ENCODE results near the gene INPP5F.

Gene INPP5F

DNA sequence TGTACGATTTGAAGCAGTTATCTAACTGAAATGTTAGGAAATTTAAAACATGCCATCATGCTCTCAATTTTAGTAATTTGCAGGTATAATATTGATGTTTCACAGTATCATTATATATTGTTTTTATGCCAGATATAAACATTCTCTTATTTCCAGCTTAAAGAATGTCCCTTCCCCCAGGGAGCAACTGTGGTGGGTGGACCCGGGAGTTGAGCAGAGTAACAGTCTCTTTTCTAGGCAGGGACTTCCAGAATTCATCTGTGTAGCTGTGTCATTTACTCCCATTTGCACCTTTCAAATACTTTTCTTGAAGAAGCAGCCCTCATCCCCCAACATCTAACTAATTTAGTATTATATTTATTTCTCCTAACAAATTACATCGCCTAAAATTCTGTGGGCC is 9.6 kb downstream of the INPP5F start:
- no peaks in the 10 kb centered on the region for H3K36me3 ChIP-seq (ENCODE audit: control insufficient read depth, insufficient read depth, low read length)
- no peaks in the 10 kb centered on the region for H3K9me3 ChIP-seq (ENCODE audit: control insufficient read depth, low read length)
- H3K4me1 ChIP-seq (ENCODE audit: control insufficient read depth, insufficient read depth, low read length): peaks cover 32% of the 10 kb centered on the region
- no peak overlapping the region for H3K9ac ChIP-seq (ENCODE audit: low read length)
- no peak overlapping the region for H3K4me3 ChIP-seq (ENCODE audit: low read length)
- no peaks in the 10 kb centered on the region for H3K27me3 ChIP-seq (ENCODE audit: control insufficient read depth, insufficient read depth, low read length)

DNA sequence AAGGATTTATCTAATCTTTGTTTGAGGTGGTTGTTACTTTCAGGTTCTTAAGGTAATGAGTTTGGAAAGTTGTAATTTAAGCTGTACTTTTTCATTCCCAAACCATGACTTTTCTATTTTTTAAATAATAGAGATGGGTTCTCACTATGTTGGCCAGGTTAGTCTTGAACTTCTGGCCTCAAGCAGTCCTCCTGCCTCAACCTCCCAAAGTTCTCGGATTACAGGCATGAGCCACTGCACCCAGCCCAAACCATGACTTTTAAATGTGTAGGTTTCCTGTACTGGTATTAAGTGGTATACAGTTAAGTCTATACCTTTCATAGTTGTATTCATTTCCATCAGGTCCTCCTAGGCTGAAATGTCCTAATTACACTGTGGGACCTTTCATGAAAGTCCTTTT is 10.4 kb downstream of the INPP5F start:
- Histone ChIP-seq H3K36me3 (ENCODE audit: control insufficient read depth, insufficient read depth, low read length) (no peaks in the 10 kb centered on the region), H3K4me3 (ENCODE audit: low read length) (no peak overlapping the region), H3K27me3 (ENCODE audit: control insufficient read depth, insufficient read depth, low read length) (no peaks in the 10 kb centered on the region), H3K4me1 (ENCODE audit: control insufficient read depth, insufficient read depth, low read length) (peaks cover 32% of the 10 kb centered on the region), H3K9me3 (ENCODE audit: control insufficient read depth, low read length) (no peaks in the 10 kb centered on the region), H3K9ac (ENCODE audit: low read length) (no peak overlapping the region)

DNA sequence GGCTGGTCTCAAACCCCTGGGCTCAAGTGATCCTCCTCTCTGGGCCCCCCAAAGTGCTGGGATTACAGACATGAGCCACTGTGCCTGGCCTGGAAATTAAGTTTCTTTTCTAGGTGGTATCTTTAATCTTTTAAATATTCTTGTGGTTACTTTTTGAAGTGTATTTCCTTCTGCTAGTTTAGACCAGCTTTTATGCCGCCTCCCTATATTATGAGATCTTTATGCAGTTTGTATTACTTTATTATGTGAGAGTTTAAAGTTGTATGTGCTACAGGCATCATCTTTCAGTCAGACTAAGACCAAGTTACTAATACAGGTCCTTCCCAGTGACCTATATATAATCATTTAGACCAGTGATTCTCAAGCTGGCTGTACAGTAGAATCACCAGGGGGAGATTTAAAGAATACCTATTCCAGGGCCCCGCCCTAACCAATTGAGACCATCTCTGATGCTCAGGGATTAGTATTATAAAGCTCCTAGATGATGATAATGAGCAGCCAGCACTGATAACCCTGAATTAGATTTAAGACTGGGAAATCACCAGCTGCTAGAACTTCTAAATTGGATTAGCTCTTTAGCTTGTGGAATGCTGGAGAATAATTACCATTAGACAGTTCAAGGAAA is 11.3 kb downstream of the INPP5F start:
- H3K4me1 ChIP-seq (ENCODE audit: control insufficient read depth, insufficient read depth, low read length): peaks cover 32% of the 10 kb centered on the region
- no peaks in the 10 kb centered on the region for H3K27me3 ChIP-seq (ENCODE audit: control insufficient read depth, insufficient read depth, low read length)
- H3K9me3 ChIP-seq (ENCODE audit: control insufficient read depth, low read length): no peaks in the 10 kb centered on the region
- no peak overlapping the region for H3K4me3 ChIP-seq (ENCODE audit: low read length)
- no peaks in the 10 kb centered on the region for H3K36me3 ChIP-seq (ENCODE audit: control insufficient read depth, insufficient read depth, low read length)
- no peak overlapping the region for H3K9ac ChIP-seq (ENCODE audit: low read length)

DNA sequence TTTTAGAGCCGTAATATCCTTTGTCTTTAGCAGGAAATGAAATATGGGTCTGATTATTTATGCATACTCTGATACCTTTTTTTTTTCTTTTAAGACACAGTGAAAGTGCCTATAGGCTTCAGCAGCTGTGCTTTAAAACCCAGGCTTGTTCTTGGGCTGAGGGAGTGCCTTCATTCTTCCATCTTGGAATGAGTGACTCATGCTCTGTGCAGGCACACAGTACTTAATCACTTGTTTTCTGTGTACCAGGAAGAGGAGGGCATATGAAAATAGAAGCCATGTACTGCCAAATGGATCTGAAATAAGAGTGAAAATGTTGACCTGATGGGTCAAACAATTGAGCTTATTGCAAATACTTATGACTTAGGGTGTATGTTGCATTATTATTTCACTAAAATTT is 12.0 kb downstream of the INPP5F start:
- no peak overlapping the region for H3K9ac ChIP-seq (ENCODE audit: low read length)
- H3K27me3 ChIP-seq (ENCODE audit: control insufficient read depth, insufficient read depth, low read length): no peaks in the 10 kb centered on the region
- no peaks in the 10 kb centered on the region for H3K9me3 ChIP-seq (ENCODE audit: control insufficient read depth, low read length)
- H3K4me3 ChIP-seq (ENCODE audit: low read length): no peak overlapping the region
- peaks cover 32% of the 10 kb centered on the region for H3K4me1 ChIP-seq (ENCODE audit: control insufficient read depth, insufficient read depth, low read length)
- no peaks in the 10 kb centered on the region for H3K36me3 ChIP-seq (ENCODE audit: control insufficient read depth, insufficient read depth, low read length)

DNA sequence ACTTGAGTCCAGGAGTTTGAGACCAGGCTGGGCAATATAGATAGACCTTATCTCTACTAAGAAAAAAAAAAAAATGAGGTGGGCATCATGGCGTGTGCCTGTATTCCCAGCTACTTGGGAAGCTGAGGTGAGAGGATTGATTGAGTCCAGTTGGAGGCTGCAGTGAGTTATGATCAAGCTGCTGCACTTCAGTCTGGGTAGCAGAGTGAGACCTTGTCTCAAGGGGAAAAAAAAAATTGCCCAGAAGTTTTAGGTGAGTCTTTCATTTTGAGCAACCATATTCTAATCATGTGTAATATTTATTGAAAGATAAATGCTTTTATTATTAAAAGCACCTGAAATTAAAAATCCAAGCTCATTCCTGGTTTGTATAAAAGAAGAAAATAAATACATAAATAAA is 13.1 kb downstream of the INPP5F start:
- no peaks in the 10 kb centered on the region for H3K36me3 ChIP-seq (ENCODE audit: control insufficient read depth, insufficient read depth, low read length)
- no peak overlapping the region for H3K4me3 ChIP-seq (ENCODE audit: low read length)
- no peak overlapping the region for H3K9ac ChIP-seq (ENCODE audit: low read length)
- no peaks in the 10 kb centered on the region for H3K9me3 ChIP-seq (ENCODE audit: control insufficient read depth, low read length)
- peaks cover 25% of the 10 kb centered on the region for H3K4me1 ChIP-seq (ENCODE audit: control insufficient read depth, insufficient read depth, low read length)
- no peaks in the 10 kb centered on the region for H3K27me3 ChIP-seq (ENCODE audit: control insufficient read depth, insufficient read depth, low read length)

DNA sequence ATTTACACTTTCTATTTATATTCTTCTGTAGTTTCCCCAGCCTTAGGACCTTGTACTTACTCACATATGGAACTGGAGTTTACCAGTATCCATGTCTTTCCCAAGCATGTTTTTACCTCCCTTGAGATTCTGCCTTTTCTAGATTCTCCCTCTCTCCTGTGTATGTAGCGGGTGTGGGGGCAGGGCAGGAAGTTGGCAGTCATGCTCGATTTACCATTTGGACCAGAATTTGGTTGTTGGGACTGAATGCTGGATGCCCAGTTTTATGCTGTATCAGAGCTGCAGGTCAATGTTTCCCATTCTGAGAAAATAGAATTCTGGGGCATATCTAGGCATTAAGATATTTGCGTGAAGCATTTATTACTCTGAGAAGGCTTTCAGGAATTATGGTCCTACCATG is 14.2 kb downstream of the INPP5F start:
- Histone ChIP-seq H3K27me3 (ENCODE audit: control insufficient read depth, insufficient read depth, low read length) (no peaks in the 10 kb centered on the region), H3K36me3 (ENCODE audit: control insufficient read depth, insufficient read depth, low read length) (no peaks in the 10 kb centered on the region), H3K4me3 (ENCODE audit: low read length) (no peak overlapping the region), H3K9me3 (ENCODE audit: control insufficient read depth, low read length) (no peaks in the 10 kb centered on the region), H3K4me1 (ENCODE audit: control insufficient read depth, insufficient read depth, low read length) (peaks cover 17% of the 10 kb centered on the region), H3K9ac (ENCODE audit: low read length) (no peak overlapping the region)

DNA sequence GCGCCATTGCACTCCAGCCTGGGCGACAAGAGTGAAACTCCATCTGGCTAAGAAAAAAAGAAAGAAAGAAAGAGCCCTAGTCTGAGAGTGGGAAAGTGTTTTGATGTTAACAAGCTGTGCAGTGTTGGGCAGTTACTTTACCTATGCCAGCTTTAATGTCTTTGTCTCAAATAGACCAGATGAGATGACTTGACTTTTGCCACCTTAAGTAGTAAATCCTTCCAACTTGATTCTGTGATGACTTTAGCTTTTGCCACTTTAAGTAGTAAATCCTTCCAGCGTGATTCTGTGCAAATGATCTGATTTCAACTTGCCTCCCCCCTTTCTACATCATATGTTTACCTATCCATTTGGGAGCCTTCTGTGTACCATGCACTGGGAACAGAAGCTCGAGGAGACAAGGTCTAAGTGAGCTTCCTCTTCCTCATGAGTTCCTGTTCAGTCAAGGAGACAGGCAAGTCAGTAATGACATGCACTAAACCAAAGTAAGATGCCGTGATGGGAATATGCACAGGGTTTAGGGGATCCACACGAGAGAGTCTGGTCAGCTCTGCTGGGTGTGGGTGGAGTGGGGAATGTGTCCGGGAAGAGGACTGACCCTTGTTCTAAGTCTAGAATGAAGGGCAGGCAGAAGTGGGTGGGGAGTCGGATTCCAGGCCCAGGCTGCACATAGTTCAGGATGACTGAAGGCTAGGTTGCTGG is 17.2 kb downstream of the INPP5F start:
- Histone ChIP-seq H3K4me3 (ENCODE audit: low read length) (no peak overlapping the region), H3K4me1 (ENCODE audit: control insufficient read depth, insufficient read depth, low read length) (peaks cover 6% of the 10 kb centered on the region), H3K9ac (ENCODE audit: low read length) (no peak overlapping the region), H3K9me3 (ENCODE audit: control insufficient read depth, low read length) (no peaks in the 10 kb centered on the region), H3K27me3 (ENCODE audit: control insufficient read depth, insufficient read depth, low read length) (no peaks in the 10 kb centered on the region), H3K36me3 (ENCODE audit: control insufficient read depth, insufficient read depth, low read length) (no peaks in the 10 kb centered on the region)

DNA sequence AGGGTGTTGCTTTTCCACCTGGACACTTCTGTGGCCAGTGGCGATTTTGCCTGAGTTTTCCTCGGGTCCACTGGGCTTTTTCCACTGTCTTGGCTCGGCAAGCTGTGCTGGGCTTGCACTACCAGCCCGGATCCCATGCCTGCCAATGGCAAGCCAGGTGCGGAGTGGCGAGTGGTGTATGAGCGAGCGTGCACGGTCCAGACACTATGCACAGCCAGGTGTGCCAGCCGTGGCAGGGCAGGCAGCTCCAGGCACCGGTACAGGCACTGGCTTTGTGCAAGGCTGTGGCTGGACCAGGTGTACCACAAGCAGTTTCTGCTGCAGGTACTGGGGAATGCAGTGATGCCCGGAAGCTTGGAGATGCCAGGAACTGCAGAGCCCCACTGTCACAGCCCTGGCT is 22.1 kb downstream of the INPP5F start:
- H3K9ac ChIP-seq (ENCODE audit: low read length): no peak overlapping the region
- no peaks in the 10 kb centered on the region for H3K9me3 ChIP-seq (ENCODE audit: control insufficient read depth, low read length)
- H3K27me3 ChIP-seq (ENCODE audit: control insufficient read depth, insufficient read depth, low read length): no peaks in the 10 kb centered on the region

DNA sequence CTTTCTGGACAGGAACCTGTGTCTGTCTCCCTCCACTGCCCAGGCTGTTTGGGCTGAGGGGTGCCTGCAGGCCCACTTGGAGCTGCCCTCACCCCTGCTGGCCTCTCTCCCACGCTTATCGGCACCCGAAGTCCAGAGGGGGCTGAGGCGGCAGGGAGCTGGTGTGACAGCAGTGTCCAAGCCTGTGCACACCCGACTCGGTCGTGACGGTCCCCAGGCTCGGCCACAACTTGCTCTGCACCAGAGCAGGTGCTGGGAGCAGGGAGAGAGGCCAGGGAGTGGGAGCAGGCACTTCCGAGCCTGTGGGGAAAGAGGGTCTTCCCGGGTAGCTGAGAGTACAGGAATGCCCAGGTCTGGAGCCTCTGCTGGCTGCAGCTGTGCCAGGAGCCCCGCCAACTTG is 23.0 kb downstream of the INPP5F start:
- H3K4me1 ChIP-seq (ENCODE audit: control insufficient read depth, insufficient read depth, low read length): no peaks in the 10 kb centered on the region
- no peaks in the 10 kb centered on the region for H3K9me3 ChIP-seq (ENCODE audit: control insufficient read depth, low read length)
- no peak overlapping the region for H3K4me3 ChIP-seq (ENCODE audit: low read length)
- no peak overlapping the region for H3K9ac ChIP-seq (ENCODE audit: low read length)
- H3K27me3 ChIP-seq (ENCODE audit: control insufficient read depth, insufficient read depth, low read length): no peaks in the 10 kb centered on the region
- no peaks in the 10 kb centered on the region for H3K36me3 ChIP-seq (ENCODE audit: control insufficient read depth, insufficient read depth, low read length)

More for the DNA sequence above, 22.1 kb downstream of the INPP5F start:
- Histone ChIP-seq H3K4me1 (ENCODE audit: control insufficient read depth, insufficient read depth, low read length) (no peaks in the 10 kb centered on the region), H3K4me3 (ENCODE audit: low read length) (no peak overlapping the region), H3K36me3 (ENCODE audit: control insufficient read depth, insufficient read depth, low read length) (no peaks in the 10 kb centered on the region)

DNA sequence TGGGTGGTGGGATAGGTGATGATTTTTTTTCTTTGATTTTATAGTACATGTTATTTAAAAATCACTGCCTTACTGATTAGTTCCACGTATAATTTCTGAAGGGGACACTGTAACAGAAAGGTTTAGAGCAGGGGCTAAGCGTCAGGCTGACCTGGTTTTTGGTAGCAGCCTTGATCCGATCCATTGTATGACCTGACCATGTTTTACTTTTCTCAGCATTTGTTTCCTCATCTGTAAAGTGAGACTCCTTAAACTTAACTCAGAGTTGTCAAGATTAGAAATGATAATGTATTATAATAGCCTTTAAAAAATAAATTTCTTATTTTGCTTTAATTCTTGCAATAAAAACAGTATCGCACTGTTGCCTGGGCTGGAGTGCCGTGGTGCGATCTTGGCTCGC is 23.6 kb downstream of the INPP5F start:
- H3K27me3 ChIP-seq (ENCODE audit: control insufficient read depth, insufficient read depth, low read length): no peaks in the 10 kb centered on the region
- H3K9me3 ChIP-seq (ENCODE audit: control insufficient read depth, low read length): no peaks in the 10 kb centered on the region
- no peak overlapping the region for H3K9ac ChIP-seq (ENCODE audit: low read length)
- no peaks in the 10 kb centered on the region for H3K36me3 ChIP-seq (ENCODE audit: control insufficient read depth, insufficient read depth, low read length)
- no peak overlapping the region for H3K4me3 ChIP-seq (ENCODE audit: low read length)
- no peaks in the 10 kb centered on the region for H3K4me1 ChIP-seq (ENCODE audit: control insufficient read depth, insufficient read depth, low read length)

DNA sequence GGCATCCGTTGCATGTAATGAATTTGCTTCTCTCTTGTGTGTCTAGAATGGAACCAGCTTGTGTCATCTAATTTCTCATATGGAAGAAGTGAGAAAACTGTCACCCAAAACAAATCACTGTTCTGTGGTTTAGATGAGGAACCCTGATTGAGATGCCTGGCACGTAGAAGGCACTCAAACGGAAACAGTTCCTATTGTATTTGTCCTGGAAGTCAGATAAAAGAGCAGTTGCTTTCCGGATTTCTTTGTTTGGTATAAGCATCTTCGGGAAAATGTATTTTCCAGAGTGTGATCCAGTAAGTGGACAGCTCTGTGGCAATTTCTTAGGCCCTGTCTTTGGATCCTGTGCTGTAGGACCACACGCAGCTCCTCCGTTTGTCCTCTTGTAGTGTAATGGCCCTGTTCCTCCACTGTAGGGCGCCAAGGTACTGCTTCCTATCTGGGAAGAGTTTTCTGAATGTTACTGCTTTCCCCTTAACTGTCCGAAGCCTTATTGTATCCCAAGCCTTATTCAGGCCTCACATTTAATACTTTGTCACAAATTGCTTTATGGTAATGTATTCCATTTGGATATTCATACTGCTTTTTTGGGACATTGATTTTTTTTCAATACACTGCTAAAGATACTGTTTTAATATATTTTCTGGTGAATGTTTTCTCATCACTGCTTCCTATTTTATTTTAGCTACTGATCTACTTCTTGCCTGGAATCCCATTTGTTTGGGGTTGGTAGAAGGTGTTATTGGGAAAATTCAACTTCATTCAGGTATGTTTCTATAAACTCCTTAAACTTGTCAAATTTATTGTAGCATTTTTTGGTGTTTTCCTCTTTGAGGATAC is 24.8 kb downstream of the INPP5F start:
- Histone ChIP-seq H3K4me3 (ENCODE audit: low read length) (no peak overlapping the region), H3K9me3 (ENCODE audit: control insufficient read depth, low read length) (no peaks in the 10 kb centered on the region), H3K27me3 (ENCODE audit: control insufficient read depth, insufficient read depth, low read length) (no peaks in the 10 kb centered on the region), H3K4me1 (ENCODE audit: control insufficient read depth, insufficient read depth, low read length) (no peaks in the 10 kb centered on the region), H3K36me3 (ENCODE audit: control insufficient read depth, insufficient read depth, low read length) (no peaks in the 10 kb centered on the region), H3K9ac (ENCODE audit: low read length) (no peak overlapping the region)

DNA sequence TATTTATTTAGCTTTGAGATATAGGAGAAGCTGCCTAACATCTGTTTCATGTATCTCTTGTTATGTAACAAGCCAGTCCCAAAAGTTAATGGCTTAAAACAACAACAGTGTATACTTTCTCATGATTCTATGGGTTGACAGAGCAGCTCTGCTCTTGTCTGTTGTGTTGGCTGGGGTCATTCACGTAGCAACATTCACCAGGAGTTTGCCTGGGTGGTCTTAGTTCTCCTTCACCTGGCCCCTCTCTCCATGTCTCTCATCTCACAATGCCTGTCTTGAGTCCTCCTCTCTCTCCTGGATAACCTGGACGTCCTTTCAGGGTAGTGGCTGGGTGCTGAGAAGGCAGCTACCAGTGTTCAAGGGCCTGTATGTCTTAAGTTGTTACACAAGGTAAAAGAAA is 27.5 kb downstream of the INPP5F start:
- H3K4me1 ChIP-seq (ENCODE audit: control insufficient read depth, insufficient read depth, low read length): no peaks in the 10 kb centered on the region
- no peaks in the 10 kb centered on the region for H3K27me3 ChIP-seq (ENCODE audit: control insufficient read depth, insufficient read depth, low read length)
- H3K36me3 ChIP-seq (ENCODE audit: control insufficient read depth, insufficient read depth, low read length): no peaks in the 10 kb centered on the region
- no peak overlapping the region for H3K4me3 ChIP-seq (ENCODE audit: low read length)
- H3K9ac ChIP-seq (ENCODE audit: low read length): no peak overlapping the region
- no peaks in the 10 kb centered on the region for H3K9me3 ChIP-seq (ENCODE audit: control insufficient read depth, low read length)
